T-helper 22 cell (primary cell): ENCODE data around the gene STXBP2.

Experiments
- DNase-seq: peaks from one replicate; pipeline ENCODE4 v3.0.0-alpha.2; 2020; ENCODE audit warnings: low read depth

Gene STXBP2

GRCh38 chr19:7655581-7655980, 18.7 kb downstream of the STXBP2 start:
- no peak for DNase-seq

DNA sequence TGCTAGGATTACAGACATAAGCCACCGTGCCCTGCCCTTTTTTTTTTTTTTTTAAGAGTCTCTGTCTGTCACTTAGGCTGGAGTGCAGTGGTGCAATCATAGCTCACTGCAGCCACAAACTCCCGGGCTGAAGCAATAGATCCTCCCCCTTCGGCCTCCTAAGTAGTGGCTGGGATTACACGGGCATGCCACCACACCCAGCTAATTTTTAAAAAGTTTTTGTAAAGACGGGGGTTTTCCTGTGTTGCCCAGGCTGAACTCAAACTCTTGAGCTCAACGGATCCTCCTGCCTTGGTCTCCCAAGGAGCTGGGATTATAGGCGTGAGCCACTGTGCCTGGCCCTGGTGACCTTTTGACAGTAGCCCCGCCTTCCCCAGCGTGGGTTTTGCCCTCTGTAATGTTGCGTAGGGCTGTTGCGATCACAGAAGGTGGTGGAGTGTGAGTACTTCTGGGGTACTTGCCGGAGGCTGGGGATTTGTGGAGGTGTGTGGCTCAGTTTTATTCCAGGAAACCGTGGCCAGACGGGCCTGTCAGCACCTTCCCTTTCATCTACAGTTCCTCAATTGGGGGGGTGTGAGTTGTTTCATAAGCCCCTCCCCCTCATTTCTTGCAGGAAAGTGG, 20.3 kb downstream of the STXBP2 start:
- no peak for DNase-seq

- DNase-seq: no peak
Observed at GRCh38 chr19:7658219-7658686, 21.3 kb downstream of the STXBP2 start.

GRCh38 chr19:7661744-7662538, 25.0 kb downstream of the STXBP2 start:
- DNase-seq: no peak

DNA sequence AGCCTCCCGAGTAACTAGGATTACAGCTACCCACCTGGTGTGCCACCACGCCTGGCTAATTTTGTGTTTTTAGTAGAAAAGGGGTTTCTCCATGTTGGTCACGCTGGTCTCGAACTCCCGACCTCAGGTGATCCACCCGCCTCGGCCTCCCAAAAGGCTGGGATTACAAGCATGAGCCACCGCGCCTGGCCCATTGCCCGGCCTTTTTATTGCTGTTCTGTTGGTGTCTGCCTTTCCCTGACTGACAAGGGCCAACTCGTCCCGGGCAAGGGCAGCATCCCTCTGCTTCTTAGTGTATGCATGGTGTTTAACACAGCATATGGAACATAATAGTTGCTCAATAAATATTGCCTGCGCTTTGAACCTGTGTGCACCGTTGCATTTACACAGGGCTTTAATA, 25.7 kb downstream of the STXBP2 start:
- no peak for DNase-seq

- no peak for DNase-seq
Observed at GRCh38 chr19:7663706-7664105, 26.8 kb downstream of the STXBP2 start.

DNA sequence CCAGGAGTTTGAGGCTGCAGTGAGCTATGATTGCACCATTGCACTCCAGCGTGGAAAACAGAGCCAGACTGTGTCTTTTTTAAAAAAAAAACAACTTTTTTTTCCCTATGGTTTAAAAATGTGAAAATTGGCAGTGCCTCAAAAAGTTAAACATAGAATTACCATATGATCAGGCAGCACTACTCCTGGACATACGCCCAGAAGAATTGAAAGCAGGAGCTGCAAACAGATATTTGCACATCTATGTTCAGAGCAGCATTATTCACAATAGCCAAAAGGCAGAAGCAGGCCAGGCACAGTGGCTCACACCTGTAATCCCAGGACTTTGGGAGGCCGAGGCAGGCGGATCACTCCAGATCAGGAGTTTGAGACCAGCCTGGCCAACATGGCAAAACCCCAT, 28.2 kb downstream of the STXBP2 start:
- no peak for DNase-seq

DNA sequence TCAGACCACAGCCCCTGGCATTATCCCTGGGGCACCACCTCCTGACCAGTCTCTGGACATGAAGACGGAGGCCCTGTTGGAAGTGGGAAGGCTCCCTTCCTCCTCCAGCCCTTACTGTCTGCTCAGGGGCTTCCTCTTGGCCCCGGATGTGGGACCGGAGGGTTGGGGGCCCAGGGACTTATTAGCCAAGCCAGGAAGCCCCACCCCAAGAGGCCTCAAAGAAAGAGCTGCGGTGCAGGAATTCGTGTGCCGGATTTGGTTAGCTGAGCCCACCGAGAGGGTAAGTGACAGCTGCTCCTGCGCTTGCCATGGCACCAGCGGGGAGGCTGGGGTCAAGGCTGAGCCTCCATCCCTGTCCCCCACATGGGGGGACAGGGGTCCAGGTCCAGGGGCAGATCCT, 31.9 kb downstream of the STXBP2 start, which contains the start of gene RETN:
RETN (plus strand) TSS at position 208 of the 400 bp plus-strand sequence. CDS start 278 bp downstream, outside the sequence.
- DNase-seq: no peak

- DNase-seq: no peak
Observed at GRCh38 chr19:7669641-7670040, 32.7 kb downstream of the STXBP2 start.

DNA sequence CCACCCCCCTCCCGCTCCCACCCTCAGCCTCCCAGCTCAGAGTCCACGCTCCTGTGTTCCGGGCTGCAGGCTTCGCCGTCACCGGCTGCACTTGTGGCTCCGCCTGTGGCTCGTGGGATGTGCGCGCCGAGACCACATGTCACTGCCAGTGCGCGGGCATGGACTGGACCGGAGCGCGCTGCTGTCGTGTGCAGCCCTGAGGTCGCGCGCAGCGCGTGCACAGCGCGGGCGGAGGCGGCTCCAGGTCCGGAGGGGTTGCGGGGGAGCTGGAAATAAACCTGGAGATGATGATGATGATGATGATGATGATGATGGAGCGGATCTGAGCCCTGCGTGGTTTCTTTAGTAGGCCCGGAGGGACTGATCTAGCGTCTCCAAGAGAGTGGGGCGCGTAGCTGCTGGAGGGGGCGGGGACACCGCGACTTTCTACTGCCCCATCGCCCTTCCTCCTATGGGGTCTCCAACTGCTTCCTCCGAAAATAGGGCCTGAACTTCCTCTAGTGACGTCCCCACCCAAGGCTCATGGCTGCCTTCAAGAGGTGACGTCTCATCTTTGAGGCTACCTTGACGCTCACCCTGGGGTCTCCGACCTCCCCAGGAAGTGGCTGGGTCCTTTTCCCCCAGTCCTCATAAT, 33.4 kb downstream of the STXBP2 start:
- DNase-seq: no peak

DNA sequence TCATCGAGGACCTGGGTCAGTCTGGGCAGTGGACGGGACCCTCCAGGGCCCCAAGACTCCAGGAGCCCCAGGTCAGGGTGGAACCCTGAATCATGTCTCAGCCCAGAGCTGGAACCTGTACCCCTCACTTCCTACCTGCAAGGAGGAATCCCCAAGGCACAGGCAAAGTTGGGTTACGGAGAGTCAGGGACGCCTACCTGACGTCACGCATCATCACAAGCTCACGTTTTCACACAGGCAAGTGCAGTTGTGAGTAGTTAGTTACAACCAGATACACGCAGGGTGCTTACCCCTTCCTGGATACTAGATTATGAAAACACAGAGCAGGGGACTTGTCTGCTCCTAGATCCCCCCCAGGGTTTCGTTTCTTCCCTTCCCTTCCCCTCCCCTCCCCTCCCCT, 33.9 kb downstream of the STXBP2 start:
- no peak for DNase-seq

- no peak for DNase-seq
Observed at GRCh38 chr19:7672522-7672921, 35.6 kb downstream of the STXBP2 start.

DNA sequence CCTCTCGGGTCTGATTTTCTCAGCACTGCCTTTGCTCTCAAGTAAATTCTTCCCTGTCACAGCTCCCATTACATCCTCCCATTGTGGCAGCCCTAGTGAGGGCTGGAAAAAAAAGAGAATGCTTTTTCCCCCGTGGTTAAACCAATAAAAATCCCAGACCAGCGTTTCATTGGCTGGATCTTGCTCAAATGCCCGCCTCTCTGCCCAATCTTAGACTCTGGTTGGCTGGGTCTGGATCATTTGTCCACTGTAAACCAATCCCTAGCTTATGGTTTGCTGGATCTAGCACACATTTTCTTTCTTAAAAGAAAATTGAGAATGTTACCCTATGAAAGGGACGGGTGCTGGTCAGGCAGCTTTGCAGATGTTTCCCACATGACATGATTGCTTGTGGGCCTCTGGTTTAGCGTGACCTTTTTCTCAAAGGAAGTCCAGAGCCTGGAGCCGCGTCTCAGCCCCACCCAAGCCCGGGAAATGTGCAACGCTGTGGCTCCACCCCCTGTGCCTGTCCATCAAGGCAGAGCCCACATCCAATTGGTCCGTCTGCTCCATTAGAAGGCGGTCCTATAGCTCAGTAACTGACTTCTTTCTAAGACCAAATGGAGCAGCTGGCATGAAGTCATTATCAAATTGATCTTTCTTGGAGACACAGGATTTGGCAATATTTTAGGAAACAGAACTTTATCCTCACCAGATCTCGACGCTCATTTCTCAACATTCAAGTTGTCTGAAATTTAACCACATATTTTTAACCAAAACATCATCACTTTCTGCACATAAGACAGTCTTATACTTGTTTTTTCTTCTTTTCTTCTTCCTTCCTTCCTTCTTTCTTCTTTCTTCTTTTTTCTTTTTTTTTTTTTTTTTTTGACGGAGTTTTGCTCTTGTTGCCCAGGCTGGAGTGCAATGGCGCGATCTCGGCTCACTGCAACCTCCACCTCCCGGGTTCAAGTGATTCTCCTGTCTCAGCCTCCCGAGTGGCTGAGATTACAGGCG, 37.4 kb downstream of the STXBP2 start:
- no peak for DNase-seq

DNA sequence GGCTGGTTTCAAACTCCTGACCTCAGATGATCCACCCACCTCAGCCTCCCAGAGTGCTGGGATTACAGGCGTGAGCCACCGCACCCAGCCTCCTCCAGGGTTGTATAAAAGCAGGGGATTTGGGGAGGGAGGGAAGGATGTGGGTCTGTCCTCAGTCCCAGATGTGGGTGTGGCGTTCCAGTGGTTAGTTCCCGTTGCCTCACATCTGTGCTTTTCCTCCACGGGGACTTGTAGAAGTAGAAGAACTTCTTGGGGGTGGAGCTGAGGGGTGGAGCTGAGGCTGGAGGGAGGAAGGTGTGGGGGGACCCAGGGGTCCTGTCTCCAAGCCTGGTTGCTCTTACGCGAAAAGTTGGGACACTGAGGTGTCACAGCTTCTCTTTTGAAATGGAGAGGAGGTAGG, 39.5 kb downstream of the STXBP2 start:
- no peak for DNase-seq

GRCh38 chr19:7676854-7677253, 39.9 kb downstream of the STXBP2 start, which contains the start of gene MCEMP1:
TSS of gene MCEMP1 (plus strand) at chr19:7677090. CDS start at chr19:7677121, 31 bp downstream.
- no peak for DNase-seq

DNA sequence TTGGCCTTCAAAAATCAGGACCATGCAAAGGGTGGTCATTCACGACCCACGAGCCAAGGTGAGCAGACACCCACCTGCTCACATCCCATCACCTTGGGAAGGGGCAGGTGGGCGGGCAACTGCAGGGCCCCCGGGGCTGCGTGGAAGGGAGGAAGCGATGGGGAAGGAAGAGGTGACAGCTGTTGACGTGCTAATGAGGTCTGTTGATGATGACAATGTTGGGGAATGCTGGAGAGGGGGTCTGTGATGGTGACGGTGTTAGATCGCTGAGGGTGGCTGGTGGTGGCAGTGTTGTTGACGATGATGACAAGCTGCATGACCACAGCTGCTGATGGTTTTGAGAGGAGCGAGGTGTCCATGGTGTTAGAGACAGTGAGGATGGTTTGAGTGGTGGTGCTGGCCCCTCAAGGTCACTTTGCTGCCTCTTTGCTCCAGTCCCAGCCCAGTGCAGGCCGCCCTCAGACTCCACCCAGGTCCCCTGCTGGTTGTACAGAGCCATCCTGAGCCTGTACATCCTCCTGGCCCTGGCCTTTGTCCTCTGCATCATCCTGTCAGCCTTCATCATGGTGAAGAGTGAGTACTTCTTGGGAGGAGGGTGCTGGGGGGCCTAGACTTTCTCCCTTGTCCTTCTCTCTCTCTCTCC, 40.9 kb downstream of the STXBP2 start:
- DNase-seq: no peak

DNA sequence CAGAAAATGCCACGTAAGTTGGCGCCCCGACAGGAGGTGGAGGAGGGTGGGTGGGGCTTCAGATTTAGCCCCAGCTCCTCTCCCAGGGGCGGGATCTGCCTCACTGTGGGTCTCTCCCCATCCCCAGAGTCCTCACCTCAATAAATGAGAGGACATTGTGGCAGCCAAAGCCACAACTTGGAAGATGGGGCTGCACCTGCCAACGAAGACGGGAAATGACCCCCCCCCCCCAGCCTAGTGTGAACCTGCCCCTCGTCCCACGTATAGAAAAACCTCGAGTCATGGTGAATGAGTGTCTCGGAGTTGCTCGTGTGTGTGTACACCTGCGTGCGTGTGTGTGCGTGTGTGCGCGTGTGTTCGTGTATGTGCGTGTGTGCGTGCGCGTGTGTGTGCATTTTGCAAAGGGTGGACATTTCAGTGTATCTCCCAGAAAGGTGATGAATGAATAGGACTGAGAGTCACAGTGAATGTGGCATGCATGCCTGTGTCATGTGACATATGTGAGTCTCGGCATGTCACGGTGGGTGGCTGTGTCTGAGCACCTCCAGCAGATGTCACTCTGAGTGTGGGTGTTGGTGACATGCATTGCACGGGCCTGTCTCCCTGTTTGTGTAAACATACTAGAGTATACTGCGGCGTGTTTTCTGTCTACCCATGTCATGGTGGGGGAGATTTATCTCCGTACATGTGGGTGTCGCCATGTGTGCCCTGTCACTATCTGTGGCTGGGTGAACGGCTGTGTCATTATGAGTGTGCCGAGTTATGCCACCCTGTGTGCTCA, 42.3 kb downstream of the STXBP2 start:
- DNase-seq: peak; percentile 61

GRCh38 chr19:7679771-7680605, 43.1 kb downstream of the STXBP2 start:
- DNase-seq: no peak

GRCh38 chr19:7680606-7681339, 43.9 kb downstream of the STXBP2 start, which contains the start of gene TRAPPC5:
TSS of gene TRAPPC5 (plus strand) at chr19:7680833. CDS start at chr19:7682254, 1,421 bp downstream.
- DNase-seq: peak; percentile 71
